Osteoblast (primary cell): ENCODE measurements around the gene AKAP13. TPM values are rescaled to one million over a fixed set of nuclear protein-coding genes. Genes with fewer than 3 reads are reported as not detected.

Experiments used
- DNase-seq: peaks from one replicate; pipeline ENCODE4 v3.0.0; 2011; ENCODE audit warnings: low spot score, mixed read lengths; ENCODE audit not compliant: insufficient read length; ENCODE audit errors: missing footprints
- H2AFZ ChIP-seq: 2 replicates; pipeline ENCODE4 v1.6.0; 2011; ENCODE audit warnings: mild to moderate bottlenecking, low read length
- H3K27ac ChIP-seq: 2 replicates; pipeline ENCODE4 v1.5.1; 2011; ENCODE audit warnings: mild to moderate bottlenecking, low read depth, low read length, moderate library complexity
- H3K27me3 ChIP-seq: 2 replicates; pipeline ENCODE4 v1.6.0; 2012; ENCODE audit warnings: mild to moderate bottlenecking, control low read depth, inconsistent platforms, low read length, moderate library complexity; ENCODE audit not compliant: insufficient read depth
- H3K36me3 ChIP-seq: 2 replicates; pipeline ENCODE4 v1.5.1; 2011; ENCODE audit warnings: mild to moderate bottlenecking, low read length, control low read depth, moderate library complexity; ENCODE audit not compliant: insufficient read depth
- H3K4me1 ChIP-seq: 2 replicates; pipeline ENCODE4 v1.5.1; 2011; ENCODE audit warnings: mild to moderate bottlenecking, low read length, control low read depth, moderate library complexity; ENCODE audit not compliant: insufficient read depth
- H3K4me2 ChIP-seq: 2 replicates; pipeline ENCODE4 v1.6.0; 2011; ENCODE audit warnings: mild to moderate bottlenecking, low read length; ENCODE audit not compliant: insufficient read depth
- H3K4me3 ChIP-seq: fragments of 200-600 bp; sonication (generic); 3 replicates; pipeline ENCODE4 v1.5.1; 2012; ENCODE audit warnings: mild to moderate bottlenecking, low read length, inconsistent platforms; ENCODE audit not compliant: insufficient read depth
- H3K79me2 ChIP-seq: 2 replicates; pipeline ENCODE4 v1.6.0; 2012; ENCODE audit warnings: mild to moderate bottlenecking, low read length, control low read depth, inconsistent platforms; ENCODE audit not compliant: insufficient read depth
- H3K9me3 ChIP-seq: 2 replicates; pipeline ENCODE4 v1.5.1; 2011; ENCODE audit warnings: low read depth, low read length, control low read depth
- H4K20me1 ChIP-seq: 2 replicates; pipeline ENCODE4 v1.6.0; 2012; ENCODE audit warnings: mild to moderate bottlenecking, low read length, control low read depth; ENCODE audit not compliant: insufficient read depth
- CTCF ChIP-seq: IDR thresholded peaks from 2 replicates; pipeline ENCODE4 v1.5.1; 2011; ENCODE audit warnings: mild to moderate bottlenecking, low read depth, low read length, moderate library complexity; ENCODE audit errors: extremely low read depth
- total RNA-seq: library from RNA; depleted of rRNA; stranded (reverse); fragments of >200 nt; gene quantifications from 2 replicates; pipeline ENCODE4 v1.2.3, GENCODE V29; 2012

Gene AKAP13
- total RNA-seq, 1 donor: 77.1 TPM

GRCh38 chr15:85733416-85733815, 353.0 kb downstream of the AKAP13 start:
- no peak overlapping the region for H3K4me3 ChIP-seq
- H3K4me2 ChIP-seq: no peak overlapping the region
- H3K79me2 ChIP-seq: no peaks in the 10 kb centered on the region
- no peaks in the 10 kb centered on the region for H3K27me3 ChIP-seq
- H4K20me1 ChIP-seq: no peaks in the 10 kb centered on the region
- H3K36me3 ChIP-seq: peaks cover 54% of the 10 kb centered on the region
- peaks cover 8% of the 10 kb centered on the region for H3K9me3 ChIP-seq
- no peaks in the 10 kb centered on the region for H3K4me1 ChIP-seq
- DNase-seq: no peak
- H3K27ac ChIP-seq: no peak overlapping the region
- TF ChIP-seq CTCF: no peak
- no peak overlapping the region for H2AFZ ChIP-seq

GRCh38 chr15:85737061-85737460, 356.7 kb downstream of the AKAP13 start:
- Histone ChIP-seq H3K36me3 (peaks cover 55% of the 10 kb centered on the region), H3K27ac (no peak overlapping the region), H3K79me2 (no peaks in the 10 kb centered on the region), H3K9me3 (peaks cover 8% of the 10 kb centered on the region), H4K20me1 (no peaks in the 10 kb centered on the region), H3K4me3 (no peak overlapping the region), H3K27me3 (no peaks in the 10 kb centered on the region), H3K4me2 (no peak overlapping the region), H3K4me1 (no peaks in the 10 kb centered on the region), H2AFZ (no peak overlapping the region)
- no peak for DNase-seq
- no peak for TF ChIP-seq CTCF

GRCh38 chr15:85741021-85741421, 360.6 kb downstream of the AKAP13 start:
- TF ChIP-seq CTCF: no peak
- Histone ChIP-seq H3K27me3 (no peaks in the 10 kb centered on the region), H2AFZ (no peak overlapping the region), H4K20me1 (no peaks in the 10 kb centered on the region), H3K79me2 (no peaks in the 10 kb centered on the region), H3K4me3 (no peak overlapping the region), H3K4me2 (no peak overlapping the region), H3K27ac (no peak overlapping the region), H3K4me1 (no peaks in the 10 kb centered on the region), H3K9me3 (no peaks in the 10 kb centered on the region), H3K36me3 (peaks cover 56% of the 10 kb centered on the region)
- DNase-seq: no peak

- TF ChIP-seq CTCF: no peak
These were observed 361.3 kb downstream of the AKAP13 start for GRCh38 chr15:85741662-85742061.

More at GRCh38 chr15:85741662-85742061, 361.3 kb downstream of the AKAP13 start:
- no peaks in the 10 kb centered on the region for H3K79me2 ChIP-seq
- no peak overlapping the region for H3K4me2 ChIP-seq
- peaks cover 55% of the 10 kb centered on the region for H3K36me3 ChIP-seq
- H3K4me1 ChIP-seq: no peaks in the 10 kb centered on the region
- H2AFZ ChIP-seq: no peak overlapping the region
- no peak for DNase-seq
- H4K20me1 ChIP-seq: no peaks in the 10 kb centered on the region
- no peaks in the 10 kb centered on the region for H3K27me3 ChIP-seq
- no peak overlapping the region for H3K27ac ChIP-seq
- H3K9me3 ChIP-seq: no peaks in the 10 kb centered on the region
- no peak overlapping the region for H3K4me3 ChIP-seq
